T-cell (primary cell): ENCODE measurements around the gene OR6N1. TPM values are rescaled to one million over a fixed set of nuclear protein-coding genes. Genes with fewer than 3 reads are reported as not detected.

Source experiments
- ATAC-seq, 4 experiments: fragments of 200-7000 bp in 3 of 4; fragments of 150-1000 bp in 1 of 4; cut with Tn5 transposase; replicated peaks in 1 of 4; 1 replicate in 3 of 4; 2 replicates in 1 of 4; pipeline ENCODE4 v1.10.0; 2021; ENCODE audit warnings: moderate library complexity in 3 of 4, mild to moderate bottlenecking in 2 of 4, moderate number of reproducible peaks in 1 of 4
- CTCF ChIA-PET, 2 donors: fragments of 300-600 bp; sonication (Branson Sonifier 250); formaldehyde crosslinking; loops; one replicate each; lab custom pipeline; 2022; ENCODE audit warnings: antibody characterized with exemption in 2 of 2; lab: Charles Lee
- POLR2A ChIA-PET, 2 donors: fragments of 300-600 bp; sonication (Branson Sonifier 250); formaldehyde crosslinking; loops; one replicate each; lab custom pipeline; 2022; ENCODE audit warnings: antibody characterized with exemption in 2 of 2; lab: Charles Lee
- DNase-seq, 35 experiments: peaks; one replicate each; pipeline versions ENCODE4 v3.0.0 to v3.0.0-alpha.2; 2013 to 2023
- H3K27ac ChIP-seq: one replicate; pipeline ENCODE4 v1.5.1; 2013; ENCODE audit warnings: low read length
- H3K27me3 ChIP-seq, 2 experiments: replicated peaks in 1 of 2; 1 replicate in 1 of 2; 2 replicates in 1 of 2; pipeline versions ENCODE4 v1.6.1 to v1.7.0; 2013; ENCODE audit warnings: low read length in 1 of 2, mixed read lengths in 1 of 2; ENCODE audit not compliant: control insufficient read depth in 2 of 2, insufficient read depth in 2 of 2; ENCODE audit errors: extremely low read depth in 1 of 2
- H3K36me3 ChIP-seq, 2 donors: 1 replicate in 1 of 2; 2 replicates in 1 of 2; pipeline versions ENCODE4 v1.6.1 to v1.7.0; 2013; ENCODE audit warnings: low read length in 1 of 2; ENCODE audit not compliant: control insufficient read depth in 2 of 2, insufficient read depth in 1 of 2; ENCODE audit errors: extremely low read depth in 1 of 2
- H3K4me1 ChIP-seq, 2 experiments: 1 replicate in 1 of 2; 2 replicates in 1 of 2; pipeline versions ENCODE4 v1.6.1 to v1.7.0; 2013; ENCODE audit warnings: low read length in 2 of 2, mixed read lengths in 1 of 2; ENCODE audit not compliant: insufficient read depth in 2 of 2, control insufficient read depth in 1 of 2; ENCODE audit errors: extremely low read depth in 1 of 2
- H3K4me3 ChIP-seq, 2 donors: 1 replicate in 1 of 2; 2 replicates in 1 of 2; pipeline versions ENCODE4 v1.5.1 to v1.7.0; 2013; ENCODE audit warnings: mild to moderate bottlenecking in 2 of 2, low read length in 1 of 2, moderate library complexity in 1 of 2; ENCODE audit not compliant: control insufficient read depth in 1 of 2; ENCODE audit errors: extremely low read depth in 1 of 2
- H3K9me3 ChIP-seq: 2 replicates; pipeline ENCODE4 v1.7.0; 2013
- H3K27ac Mint-ChIP-seq, 2 donors: one replicate each; pipeline ENCODE4 v1.8.0; 2020 to 2021; ENCODE audit warnings: mild to moderate bottlenecking in 2 of 2, mixed read lengths in 2 of 2
- H3K27me3 Mint-ChIP-seq, 2 donors: one replicate each; pipeline ENCODE4 v1.8.0; 2021 to 2022; ENCODE audit warnings: mixed read lengths in 2 of 2
- H3K36me3 Mint-ChIP-seq: one replicate; pipeline ENCODE4 v1.8.0; 2021; ENCODE audit warnings: mixed read lengths
- H3K4me1 Mint-ChIP-seq, 3 donors: one replicate each; pipeline ENCODE4 v1.8.0; 2020 to 2022; ENCODE audit warnings: mixed read lengths in 3 of 3, mild to moderate bottlenecking in 1 of 3
- H3K4me3 Mint-ChIP-seq, 3 donors: one replicate each; pipeline ENCODE4 v1.8.0; 2020 to 2022; ENCODE audit warnings: mild to moderate bottlenecking in 3 of 3, mixed read lengths in 3 of 3, moderate library complexity in 3 of 3
- H3K9me3 Mint-ChIP-seq, 3 donors: one replicate each; pipeline ENCODE4 v1.8.0; 2020 to 2022; ENCODE audit warnings: mixed read lengths in 3 of 3
- WGBS: methylation state at CpG from one replicate; pipeline ENCODE4 v1.1.5; 2013; ENCODE audit warnings: missing lambda C conversion rate; ENCODE audit not compliant: insufficient coverage; 5-methylcytosine and 5-hydroxymethylcytosine counted together
- total RNA-seq, 35 experiments: library from RNA in 6 of 35; stranded (reverse) in 6 of 35; fragments of 120-200 nt in 1 of 35; gene quantifications; one replicate each; pipeline versions ENCODE4 v1.2.1 to v1.2.4 and lab custom pipeline; 2013 to 2026

The OR6N1 gene
- not detected for total RNA-seq
- total RNA-seq (2013): not detected
- total RNA-seq (lab: John Stamatoyannopoulos, UW): 0 to 0.33 (median 0) reads per million in 29 experiments

- ATAC-seq (no peak), DNase-seq (no peak)
- Histone ChIP-seq H3K4me1 (no peaks in the 10 kb centered on the region), H3K36me3 (no peaks in the 10 kb centered on the region), H3K9me3 (no peaks in the 10 kb centered on the region), H3K4me3 (no peak within 1 kb of the TSS), H3K27me3 (peaks cover 0 to 2% of the 10 kb centered on the region in 2 experiments), H3K27ac (no peak within 1 kb of the TSS)
- H3K9me3 Mint-ChIP-seq: no peaks in the 10 kb centered on the region
- H3K27ac Mint-ChIP-seq: no peak within 1 kb of the TSS
- ChIA-PET CTCF (no interaction called here), POLR2A (no interaction called here)
- WGBS: 86% methylated on average over 1 of the region's 6 CpGs
- H3K27me3 Mint-ChIP-seq: peaks cover 5 to 20% of the 10 kb centered on the region in 2 donors
- no peaks in the 10 kb centered on the region for H3K4me1 Mint-ChIP-seq
- H3K4me3 Mint-ChIP-seq: no peak within 1 kb of the TSS
- H3K36me3 Mint-ChIP-seq: no peaks in the 10 kb centered on the region
Observed at GRCh38 chr1:158771950-158772866, at the start of gene OR6N1. TSS of gene OR6N1 (minus strand) at chr1:158772195. CDS start at chr1:158766682, 5,513 bp downstream.

- Mint-ChIP-seq H3K27ac (no peak overlapping the region), H3K4me1 (peaks cover 7 to 24% (median 24%) of the 10 kb centered on the region in 3 donors), H3K36me3 (no peaks in the 10 kb centered on the region), H3K27me3 (peaks cover 0 to 14% of the 10 kb centered on the region in 2 donors), H3K4me3 (no peak overlapping the region), H3K9me3 (no peaks in the 10 kb centered on the region)
- CTCF ChIA-PET: no interaction called here
- Histone ChIP-seq H3K36me3 (no peaks in the 10 kb centered on the region), H3K4me3 (no peak overlapping the region), H3K27me3 (no peaks in the 10 kb centered on the region), H3K27ac (no peak overlapping the region), H3K4me1 (peaks cover 7 to 8% of the 10 kb centered on the region in 2 experiments), H3K9me3 (no peaks in the 10 kb centered on the region)
- POLR2A ChIA-PET: interaction anchor here in 1 of 2 donors (0.6 kb wide), 1 partner anchor 1086 kb away, joined by 4 read pairs; no protein-coding TSS in a partner anchor
- ATAC-seq: no peak
- DNase-seq: no peak
- WGBS: no CpG with 5 or more reads among the region's 1 CpG
Observed at GRCh38 chr1:158821723-158822122, 49.7 kb upstream of the OR6N1 start.

GRCh38 chr1:158819461-158820443 is 47.8 kb upstream of the OR6N1 start:
- POLR2A ChIA-PET: no interaction called here
- ATAC-seq: peak; percentile 69 to 95 (median 89)
- H3K4me3 Mint-ChIP-seq: peak overlapping the region in 2 of 3 donors; percentile 13 to 38

GRCh38 chr1:158818975-158819431 is 47.0 kb upstream of the OR6N1 start:
- Histone ChIP-seq H3K36me3 (no peaks in the 10 kb centered on the region), H3K4me1 (peaks cover 7 to 8% of the 10 kb centered on the region in 2 experiments), H3K9me3 (no peaks in the 10 kb centered on the region), H3K27ac (peak overlapping the region; percentile 58), H3K4me3 (no peak overlapping the region), H3K27me3 (no peaks in the 10 kb centered on the region)
- Mint-ChIP-seq H3K36me3 (no peaks in the 10 kb centered on the region), H3K27ac (peak overlapping the region; percentile 60 to 83), H3K27me3 (peaks cover 0 to 8% of the 10 kb centered on the region in 2 donors), H3K9me3 (no peaks in the 10 kb centered on the region), H3K4me3 (no peak overlapping the region), H3K4me1 (peaks cover 7 to 24% (median 24%) of the 10 kb centered on the region in 3 donors)
- ChIA-PET CTCF (interaction anchor here (0.7 to 0.9 kb wide), 2 partner anchors 12 to 25 kb away, joined by 3 read pairs; no protein-coding TSS in a partner anchor), POLR2A (no interaction called here)
- DNase-seq: no peak
- WGBS: no CpG with 5 or more reads among the region's 1 CpG
- ATAC-seq: peak in 1 of 4 experiments; percentile 21

More at GRCh38 chr1:158819461-158820443, 47.8 kb upstream of the OR6N1 start:
- H3K4me1 Mint-ChIP-seq: peaks cover 7 to 24% (median 24%) of the 10 kb centered on the region in 3 donors
- peaks cover 0 to 8% of the 10 kb centered on the region in 2 donors for H3K27me3 Mint-ChIP-seq
- Histone ChIP-seq H3K9me3 (no peaks in the 10 kb centered on the region), H3K27me3 (no peaks in the 10 kb centered on the region), H3K36me3 (no peaks in the 10 kb centered on the region), H3K27ac (peak overlapping the region; percentile 58), H3K4me3 (no peak overlapping the region), H3K4me1 (peaks cover 7 to 8% of the 10 kb centered on the region in 2 experiments)
- H3K27ac Mint-ChIP-seq: peak overlapping the region; percentile 66 to 83
- 70% methylated on average over 2 of the region's 7 CpGs for WGBS
- DNase-seq: peak in 5 of 35 experiments; percentile 2 to 39 (median 2)
- CTCF ChIA-PET: interaction anchor here (0.7 to 0.9 kb wide), 2 partner anchors 13 to 26 kb away, joined by 3 read pairs; no protein-coding TSS in a partner anchor
- H3K9me3 Mint-ChIP-seq: no peaks in the 10 kb centered on the region
- H3K36me3 Mint-ChIP-seq: no peaks in the 10 kb centered on the region

- ATAC-seq (no peak), DNase-seq (no peak)
- no peak overlapping the region for H3K4me3 Mint-ChIP-seq
- peaks cover 7 to 24% (median 24%) of the 10 kb centered on the region in 3 donors for H3K4me1 Mint-ChIP-seq
- no peak overlapping the region for H3K4me3 ChIP-seq
- H3K27me3 Mint-ChIP-seq: peaks cover 0 to 6% of the 10 kb centered on the region in 2 donors
- no peaks in the 10 kb centered on the region for H3K9me3 ChIP-seq
- POLR2A ChIA-PET: no interaction called here
- CTCF ChIA-PET: interaction anchor here (0.7 to 0.9 kb wide), 2 partner anchors 12 to 25 kb away, joined by 3 read pairs; no protein-coding TSS in a partner anchor
- H3K27ac Mint-ChIP-seq: peak overlapping the region; percentile 60 to 83
- no CpG with 5 or more reads among the region's 1 CpG for WGBS
- no peaks in the 10 kb centered on the region for H3K36me3 Mint-ChIP-seq
- no peaks in the 10 kb centered on the region for H3K9me3 Mint-ChIP-seq
- peak overlapping the region; percentile 58 for H3K27ac ChIP-seq
- no peaks in the 10 kb centered on the region for H3K36me3 ChIP-seq
- H3K27me3 ChIP-seq: no peaks in the 10 kb centered on the region
- H3K4me1 ChIP-seq: peaks cover 7 to 8% of the 10 kb centered on the region in 2 experiments
Observed at GRCh38 chr1:158818560-158818959, 46.6 kb upstream of the OR6N1 start.
